DND-41 (cell line): ENCODE measurements around the gene EPS8L2.

Experiments used
- ATAC-seq: fragments of 200-7000 bp; cut with Tn5 transposase; 3 replicates; pipeline ENCODE4 v1.9.1; 2021; ENCODE audit warnings: low read depth; ENCODE audit not compliant: insufficient read depth
- DNase-seq: peaks from one replicate; pipeline ENCODE4 v3.0.0-alpha.2; 2020
- H2AFZ ChIP-seq: 2 replicates; pipeline ENCODE4 v1.6.0; 2012; ENCODE audit warnings: low read depth, low read length
- H3K27ac ChIP-seq: 2 replicates; pipeline ENCODE4 v1.5.1; 2012; ENCODE audit warnings: low read length, inconsistent platforms
- H3K27me3 ChIP-seq: fragments of 200-600 bp; sonication (generic); 2 replicates; pipeline ENCODE4 v1.6.0; 2012; ENCODE audit warnings: low read length, mild to moderate bottlenecking, inconsistent platforms; ENCODE audit not compliant: insufficient read depth, poor library complexity
- H3K36me3 ChIP-seq: 2 replicates; pipeline ENCODE4 v1.5.1; 2012; ENCODE audit warnings: low read length, inconsistent platforms; ENCODE audit not compliant: insufficient read depth
- H3K4me1 ChIP-seq: 2 replicates; pipeline ENCODE4 v1.5.1; 2012; ENCODE audit warnings: mild to moderate bottlenecking, low read length; ENCODE audit not compliant: insufficient read depth
- H3K4me2 ChIP-seq: 2 replicates; pipeline ENCODE4 v1.6.0; 2012; ENCODE audit warnings: mild to moderate bottlenecking, moderate library complexity, low read length, inconsistent platforms; ENCODE audit not compliant: insufficient read depth
- H3K4me3 ChIP-seq, 2 experiments: fragments of 200-600 bp in 1 of 2; shearing (Covaris generic) in 1 of 2; 2 replicates each; pipeline ENCODE4 v1.5.1; 2012 to 2016; ENCODE audit warnings: inconsistent platforms in 2 of 2, low read length in 2 of 2, mild to moderate bottlenecking in 2 of 2, low read depth in 1 of 2, moderate library complexity in 1 of 2
- H3K79me2 ChIP-seq: 2 replicates; pipeline ENCODE4 v1.6.0; 2012; ENCODE audit warnings: low read length, inconsistent platforms; ENCODE audit not compliant: insufficient read depth
- H3K9ac ChIP-seq: 2 replicates; pipeline ENCODE4 v1.6.0; 2012; ENCODE audit warnings: low read depth, mild to moderate bottlenecking, inconsistent platforms, low read length, moderate library complexity
- H3K9me3 ChIP-seq: 2 replicates; pipeline ENCODE4 v1.5.1; 2012; ENCODE audit warnings: low read length, moderate library complexity, mild to moderate bottlenecking, inconsistent platforms; ENCODE audit not compliant: insufficient read depth, severe bottlenecking
- H4K20me1 ChIP-seq: 2 replicates; pipeline ENCODE4 v1.6.0; 2012; ENCODE audit warnings: low read length; ENCODE audit not compliant: insufficient read depth
- CTCF ChIP-seq: IDR thresholded peaks from 2 replicates; pipeline ENCODE4 v1.5.1; 2012; ENCODE audit warnings: borderline replicate concordance, low read length, moderate library complexity, mild to moderate bottlenecking; ENCODE audit not compliant: poor library complexity, severe bottlenecking; ENCODE audit errors: extremely low read depth
- EZH2 ChIP-seq: IDR thresholded peaks from 3 replicates; pipeline ENCODE4 v1.6.1; 2012; ENCODE audit warnings: borderline replicate concordance, low read depth, mild to moderate bottlenecking, moderate library complexity, low read length, inconsistent platforms; ENCODE audit not compliant: severe bottlenecking

EPS8L2 gene

DNA sequence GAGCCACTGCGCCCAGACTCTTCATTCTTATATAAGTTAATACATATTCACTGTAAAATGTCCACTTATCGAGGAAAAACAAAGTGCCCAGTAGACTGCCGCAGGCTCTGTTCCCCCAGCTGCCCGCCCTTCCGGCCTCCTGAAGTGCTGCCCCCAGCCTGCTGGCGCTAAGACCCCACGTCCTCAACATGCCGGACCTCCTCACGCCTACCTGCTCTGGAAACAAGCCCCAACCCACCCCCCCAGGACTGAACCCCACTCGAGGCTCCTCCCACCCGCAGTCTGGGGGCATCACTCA is 70.2 kb downstream of the EPS8L2 start:
- TF ChIP-seq CTCF (no peak), EZH2 (no peak)
- DNase-seq (no peak), ATAC-seq (no peak)
- H3K4me3 ChIP-seq: peak overlapping the region; percentile 53 to 88; a peak in 3 of 4 replicates
- peak overlapping the region; percentile 97 for H3K9ac ChIP-seq
- no peaks in the 10 kb centered on the region for H3K9me3 ChIP-seq
- H3K27me3 ChIP-seq: no peaks in the 10 kb centered on the region
- H3K27ac ChIP-seq: peak overlapping the region; percentile 72
- peaks cover 48% of the 10 kb centered on the region for H3K4me1 ChIP-seq
- H3K36me3 ChIP-seq: peaks cover 61% of the 10 kb centered on the region
- peaks cover 64% of the 10 kb centered on the region for H4K20me1 ChIP-seq
- H3K79me2 ChIP-seq: peaks cover 83% of the 10 kb centered on the region
- peak overlapping the region; percentile 89 for H3K4me2 ChIP-seq
- H2AFZ ChIP-seq: no peak overlapping the region

DNA sequence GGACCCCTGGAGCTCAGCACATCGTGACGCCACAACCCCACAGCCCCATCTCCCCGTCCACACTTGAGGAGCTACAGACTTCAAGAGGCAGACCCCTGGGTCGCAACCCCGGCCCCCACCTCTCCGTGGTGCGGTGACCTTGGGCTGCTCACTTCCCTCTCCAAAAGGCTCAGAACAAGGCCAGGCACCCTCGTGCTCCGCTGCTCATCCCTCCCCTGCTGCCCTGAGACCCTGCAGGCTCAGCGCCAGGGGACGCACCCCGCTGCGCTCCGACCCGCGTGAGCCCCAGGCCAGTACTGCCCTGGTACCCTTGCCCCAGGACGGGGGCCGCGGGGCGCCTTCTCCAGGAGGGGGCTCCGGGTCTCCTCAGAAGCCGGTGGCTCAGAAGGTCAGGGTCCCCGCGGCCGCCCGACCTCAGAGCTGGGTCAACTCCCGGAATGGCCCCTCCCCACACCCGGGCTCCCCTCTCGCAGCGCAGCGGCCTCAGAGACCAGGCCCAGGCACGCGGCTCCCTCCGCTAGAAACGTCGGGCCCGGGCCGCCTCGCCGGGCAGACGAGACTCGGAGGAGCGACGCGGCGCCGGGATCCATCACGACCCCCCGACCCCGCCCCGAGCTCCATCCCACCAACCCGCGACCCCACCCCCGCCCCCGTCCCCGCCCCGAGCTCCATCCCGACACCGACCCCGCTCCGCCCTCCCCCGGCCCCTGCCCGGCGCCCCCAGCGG is 70.7 kb downstream of the EPS8L2 start:
- peak overlapping the region; percentile 88 to 92; a peak in 3 of 4 replicates for H3K4me3 ChIP-seq
- H3K27ac ChIP-seq: peak overlapping the region; percentile 87
- peaks cover 79% of the 10 kb centered on the region for H3K79me2 ChIP-seq
- peaks cover 62% of the 10 kb centered on the region for H4K20me1 ChIP-seq
- peaks cover 48% of the 10 kb centered on the region for H3K4me1 ChIP-seq
- peak overlapping the region; percentile 86 for H2AFZ ChIP-seq
- H3K36me3 ChIP-seq: peaks cover 55% of the 10 kb centered on the region
- no peaks in the 10 kb centered on the region for H3K27me3 ChIP-seq
- no peaks in the 10 kb centered on the region for H3K9me3 ChIP-seq
- peak overlapping the region; percentile 97 for H3K9ac ChIP-seq
- H3K4me2 ChIP-seq: peak overlapping the region; percentile 89
- ATAC-seq: peak; percentile 66
- TF ChIP-seq EZH2 (no peak), CTCF (peak; percentile 29)
- no peak for DNase-seq
